Vagina (tissue), 2 donors: ENCODE data around the gene RAB11FIP4. TPM values are rescaled to one million over a fixed set of nuclear protein-coding genes. Genes with fewer than 3 reads are reported as not detected.

Experiments
- DNase-seq, 2 donors: peaks; one replicate each; pipeline ENCODE4 v3.0.0-alpha.2; 2017; ENCODE audit errors: extremely low spot score in 2 of 2
- H3K27ac ChIP-seq: fragments of 200-600 bp; sonication (generic); one replicate; pipeline ENCODE4 v1.5.1; 2019
- H3K27me3 ChIP-seq: fragments of 200-600 bp; sonication (generic); one replicate; pipeline ENCODE4 v1.5.1; 2019
- H3K36me3 ChIP-seq, 2 donors: fragments of 200-600 bp; sonication (generic); one replicate each; pipeline ENCODE4 v1.5.1; 2017 to 2019
- H3K4me1 ChIP-seq: fragments of 200-600 bp; sonication (generic); one replicate; pipeline ENCODE4 v1.5.1; 2019
- H3K4me3 ChIP-seq, 2 donors: fragments of 200-600 bp; sonication (generic); 1 replicate in 1 of 2; 2 replicates in 1 of 2; pipeline ENCODE4 v1.5.1; 2016 to 2019
- H3K9me3 ChIP-seq: fragments of 200-600 bp; sonication (generic); one replicate; pipeline ENCODE4 v1.5.1; 2019
- CTCF ChIP-seq, 3 experiments: fragments of 450-650 bp in 2 of 3; fragments of 200-600 bp in 1 of 3; sonication (generic) in 1 of 3; IDR thresholded peaks; one replicate each; pipeline ENCODE4 v1.5.1; 2017 to 2019; ENCODE audit warnings: antibody characterized with exemption in 3 of 3, mild to moderate bottlenecking in 2 of 3, moderate library complexity in 2 of 3
- POLR2A ChIP-seq, 2 donors: fragments of 450-650 bp; IDR thresholded peaks; one replicate each; pipeline ENCODE4 v1.6.1; 2017; ENCODE audit warnings: antibody characterized with exemption in 2 of 2, mild to moderate bottlenecking in 2 of 2, moderate library complexity in 2 of 2
- POLR2AphosphoS5 ChIP-seq, 2 donors: sonication (generic); formaldehyde crosslinking; IDR thresholded peaks; one replicate each; pipeline ENCODE4 v1.9.0; 2017; ENCODE audit warnings: antibody characterized with exemption in 2 of 2, mild to moderate bottlenecking in 2 of 2, low read depth in 1 of 2; ENCODE audit not compliant: insufficient read depth in 1 of 2
- intact Hi-C: fragments of 100-400 bp; cut with DNase I; formaldehyde crosslinking; loops from one replicate; pipeline ENCODE4 v1.15.1; 2023
- total RNA-seq: library from RNA; depleted of rRNA; stranded (reverse); fragments of >200 nt; gene quantifications from one replicate; pipeline ENCODE4 v1.2.3, GENCODE V29; 2016

The RAB11FIP4 gene
- total RNA-seq, 1 donor from 2014 or later: 11.0 TPM

- Histone ChIP-seq H3K4me3 (no peak overlapping the region), H3K9me3 (no peaks in the 10 kb centered on the region), H3K27me3 (no peaks in the 10 kb centered on the region), H3K27ac (no peak overlapping the region), H3K4me1 (peaks cover 53% of the 10 kb centered on the region), H3K36me3 (no peaks in the 10 kb centered on the region)
- no peak for DNase-seq
- TF ChIP-seq CTCF (IDR thresholded peaks at IDR 0.05): no peak
- TF ChIP-seq POLR2AphosphoS5 (IDR thresholded peaks at IDR 0.05; ENCODE audit: insufficient read depth in 1 of 2, low read depth in 1 of 2): no peak
- no peak for TF ChIP-seq POLR2A (IDR thresholded peaks at IDR 0.05)
- intact Hi-C loops: no loop called here
Observed at GRCh38 chr17:31490671-31491375, 99.3 kb downstream of the RAB11FIP4 start.

GRCh38 chr17:31491376-31492131, 100.1 kb downstream of the RAB11FIP4 start:
- DNase-seq: no peak
- no peaks in the 10 kb centered on the region for H3K27me3 ChIP-seq
- no peaks in the 10 kb centered on the region for H3K36me3 ChIP-seq
- no peaks in the 10 kb centered on the region for H3K9me3 ChIP-seq
- H3K27ac ChIP-seq: no peak overlapping the region
- no peak for TF ChIP-seq POLR2A (IDR thresholded peaks at IDR 0.05)
- no peak for TF ChIP-seq POLR2AphosphoS5 (IDR thresholded peaks at IDR 0.05; ENCODE audit: insufficient read depth in 1 of 2, low read depth in 1 of 2)
- TF ChIP-seq CTCF (IDR thresholded peaks at IDR 0.05): no peak
- intact Hi-C loops: no loop called here
- H3K4me1 ChIP-seq: peaks cover 53% of the 10 kb centered on the region
- no peak overlapping the region for H3K4me3 ChIP-seq

GRCh38 chr17:31492206-31492605, 100.7 kb downstream of the RAB11FIP4 start:
- no peaks in the 10 kb centered on the region for H3K36me3 ChIP-seq
- TF ChIP-seq POLR2A (IDR thresholded peaks at IDR 0.05) (no peak), CTCF (IDR thresholded peaks at IDR 0.05) (no peak), POLR2AphosphoS5 (IDR thresholded peaks at IDR 0.05; ENCODE audit: insufficient read depth in 1 of 2, low read depth in 1 of 2) (no peak)
- H3K4me1 ChIP-seq: peaks cover 49% of the 10 kb centered on the region
- H3K9me3 ChIP-seq: no peaks in the 10 kb centered on the region
- no peak for DNase-seq
- no peak overlapping the region for H3K4me3 ChIP-seq
- intact Hi-C loops: no loop called here
- no peaks in the 10 kb centered on the region for H3K27me3 ChIP-seq
- H3K27ac ChIP-seq: no peak overlapping the region

- no peak overlapping the region for H3K4me3 ChIP-seq
- H3K36me3 ChIP-seq: no peaks in the 10 kb centered on the region
- H3K4me1 ChIP-seq: peaks cover 43% of the 10 kb centered on the region
- no peaks in the 10 kb centered on the region for H3K27me3 ChIP-seq
- no peaks in the 10 kb centered on the region for H3K9me3 ChIP-seq
- no peak for DNase-seq
- no peak for TF ChIP-seq POLR2AphosphoS5 (IDR thresholded peaks at IDR 0.05; ENCODE audit: insufficient read depth in 1 of 2, low read depth in 1 of 2)
- no peak for TF ChIP-seq CTCF (IDR thresholded peaks at IDR 0.05)
- TF ChIP-seq POLR2A (IDR thresholded peaks at IDR 0.05): no peak
- intact Hi-C loops: no loop called here
- no peak overlapping the region for H3K27ac ChIP-seq
Observed at GRCh38 chr17:31492880-31493655, 101.6 kb downstream of the RAB11FIP4 start.
